GM18951 (cell line): ENCODE data around the gene PRSS27.

Experiments used
- POLR2A ChIP-seq: IDR thresholded peaks from 4 replicates; pipeline ENCODE4 v1.6.1; 2011; ENCODE audit warnings: mild to moderate bottlenecking; ENCODE audit not compliant: insufficient read length, insufficient read depth; ENCODE audit errors: extremely low read depth
- in situ Hi-C: fragments of 300-500 bp; cut with MboI; formaldehyde crosslinking; loops from one replicate; pipeline ENCODE4 v1.12.0; 2022; ENCODE audit warnings: low sequenced_read_pairs, mixed read lengths, inconsistent platforms; ENCODE audit not compliant: unreplicated experiment

Gene PRSS27

GRCh38 chr16:2663553-2664546 lies 56.2 kb downstream of the PRSS27 start:
- in situ Hi-C loops, result no loop called here
- no peak for TF ChIP-seq POLR2A
